HG03196 (cell line): ENCODE measurements around the gene ERCC8.
A peak's percentile ranks its signal among the peaks of the same experiment; 100 is the strongest.
"Not testable (repeated sequence)": the region's sequence is repeated elsewhere in the genome, so short reads cannot be mapped to it uniquely, and the experiment has no call there.

ENCODE experiments used
- ATAC-seq: cut with Tn5 transposase; IDR thresholded peaks from one replicate; pipeline ENCODE4 v1.9.1; 2021; ENCODE audit not compliant: unreplicated experiment

ERCC8 gene

GRCh38 chr5:60918466-60918865, 26.4 kb downstream of the ERCC8 start:
- ATAC-seq = no peak

- ATAC-seq = no peak
These were observed 28.2 kb downstream of the ERCC8 start for GRCh38 chr5:60916646-60917045.

GRCh38 chr5:60903356-60903755, 41.5 kb downstream of the ERCC8 start:
- ATAC-seq = no peak

- no peak for ATAC-seq
These were observed 47.9 kb downstream of the ERCC8 start for GRCh38 chr5:60896991-60897390.

GRCh38 chr5:60893521-60893920, 51.3 kb downstream of the ERCC8 start:
- no peak for ATAC-seq

GRCh38 chr5:60891667-60892066, 53.2 kb downstream of the ERCC8 start:
- no peak for ATAC-seq

GRCh38 chr5:60888359-60889061, 56.4 kb downstream of the ERCC8 start:
- no peak for ATAC-seq

GRCh38 chr5:60887746-60888145, 57.1 kb downstream of the ERCC8 start:
- ATAC-seq = no peak

- no peak for ATAC-seq
These were observed 57.8 kb downstream of the ERCC8 start for GRCh38 chr5:60887096-60887495.

- no peak for ATAC-seq
These were observed 58.7 kb downstream of the ERCC8 start for GRCh38 chr5:60886158-60886557.

- no peak for ATAC-seq
These were observed 61.6 kb downstream of the ERCC8 start for GRCh38 chr5:60883229-60883628.

- no peak for ATAC-seq
These were observed 72.0 kb downstream of the ERCC8 start for GRCh38 chr5:60872892-60873291.

- no peak for ATAC-seq
These were observed 74.0 kb downstream of the ERCC8 start for GRCh38 chr5:60870857-60871256.

- ATAC-seq = not testable (repeated sequence)
These were observed 84.3 kb downstream of the ERCC8 start for GRCh38 chr5:60860572-60860971.

- ATAC-seq = no peak
These were observed 88.8 kb downstream of the ERCC8 start for GRCh38 chr5:60856066-60856465.

GRCh38 chr5:60852940-60853339, 91.9 kb downstream of the ERCC8 start:
- no peak for ATAC-seq

- ATAC-seq = no peak
These were observed 92.6 kb downstream of the ERCC8 start for GRCh38 chr5:60852317-60852716.

- no peak for ATAC-seq
These were observed 93.2 kb downstream of the ERCC8 start for GRCh38 chr5:60851626-60852025.

GRCh38 chr5:60846298-60846697, 98.6 kb downstream of the ERCC8 start:
- ATAC-seq = no peak

GRCh38 chr5:60843936-60844905, 100.6 kb downstream of the ERCC8 start, which contains the start of gene ELOVL7:
Gene ELOVL7 (minus strand): TSS chr5:60844269. CDS start chr5:60787397, 56,872 bp downstream.
- peak; percentile 93 for ATAC-seq

GRCh38 chr5:60843386-60843935, 101.4 kb downstream of the ERCC8 start:
- no peak for ATAC-seq
